ENCODE data around the gene CTSK.
"Not testable (repeated sequence)": the region's sequence is repeated elsewhere in the genome, so short reads cannot be mapped to it uniquely, and the experiment has no call there.

The CTSK gene

GRCh38 chr1:150808121-150808520 is at the start of gene CTSK:
CTSK (minus strand) TSS chr1:150808260; CDS start chr1:150806805, 1,455 bp downstream.
- Histone ChIP-seq H3K27ac (ENCODE audit: low read depth, low read length) (peak within 1 kb of the TSS; percentile 57), H3K4me3 (ENCODE audit: low read depth, low read length) (peak within 1 kb of the TSS; percentile 77), H2AFZ (ENCODE audit: low read length, unreplicated experiment) (peak within 1 kb of the TSS; percentile 27), H3K79me2 (ENCODE audit: control insufficient read depth, insufficient read depth, low read length, unreplicated experiment) (no peaks in the 10 kb centered on the region), H3K27me3 (ENCODE audit: insufficient read depth, low read length) (no peaks in the 10 kb centered on the region), H3K4me1 (ENCODE audit: control insufficient read depth, insufficient read depth, low read length, unreplicated experiment) (peaks cover 34% of the 10 kb centered on the region), H3K36me3 (ENCODE audit: insufficient read depth, low read length) (peaks cover 10% of the 10 kb centered on the region; the same call in 1 of the 2 replicates)

GRCh38 chr1:150852734-150853133 is 44.7 kb upstream of the CTSK start:
- not testable (repeated sequence) for H3K27me3 ChIP-seq (ENCODE audit: insufficient read depth, low read length); H3K4me1 ChIP-seq (ENCODE audit: control insufficient read depth, insufficient read depth, low read length, unreplicated experiment); H3K79me2 ChIP-seq (ENCODE audit: control insufficient read depth, insufficient read depth, low read length, unreplicated experiment); H3K4me3 ChIP-seq (ENCODE audit: low read depth, low read length); H2AFZ ChIP-seq (ENCODE audit: low read length, unreplicated experiment); H3K27ac ChIP-seq (ENCODE audit: low read depth, low read length)
- peaks cover 28% of the 10 kb centered on the region for H3K36me3 ChIP-seq (ENCODE audit: insufficient read depth, low read length)

- H2AFZ ChIP-seq (ENCODE audit: low read length, unreplicated experiment); H3K4me3 ChIP-seq (ENCODE audit: low read depth, low read length): not testable (repeated sequence)
- H3K36me3 ChIP-seq (ENCODE audit: insufficient read depth, low read length) = peaks cover 17% of the 10 kb centered on the region
Observed at GRCh38 chr1:150850801-150851362, 42.8 kb upstream of the CTSK start.

GRCh38 chr1:150846473-150847146 is 38.5 kb upstream of the CTSK start:
- H2AFZ ChIP-seq (ENCODE audit: low read length, unreplicated experiment) = no peak overlapping the region
- no peaks in the 10 kb centered on the region for H3K4me1 ChIP-seq (ENCODE audit: control insufficient read depth, insufficient read depth, low read length, unreplicated experiment)
- H3K79me2 ChIP-seq (ENCODE audit: control insufficient read depth, insufficient read depth, low read length, unreplicated experiment) = no peaks in the 10 kb centered on the region
- H3K4me3 ChIP-seq (ENCODE audit: low read depth, low read length) = no peak overlapping the region
- no peaks in the 10 kb centered on the region for H3K27me3 ChIP-seq (ENCODE audit: insufficient read depth, low read length)
- no peak overlapping the region for H3K27ac ChIP-seq (ENCODE audit: low read depth, low read length)
- H3K36me3 ChIP-seq (ENCODE audit: insufficient read depth, low read length) = no peaks in the 10 kb centered on the region; the same call in 1 of the 2 replicates

More at GRCh38 chr1:150850801-150851362, 42.8 kb upstream of the CTSK start:
- H3K27ac ChIP-seq (ENCODE audit: low read depth, low read length); H3K27me3 ChIP-seq (ENCODE audit: insufficient read depth, low read length); H3K4me1 ChIP-seq (ENCODE audit: control insufficient read depth, insufficient read depth, low read length, unreplicated experiment); H3K79me2 ChIP-seq (ENCODE audit: control insufficient read depth, insufficient read depth, low read length, unreplicated experiment): not testable (repeated sequence)

- Histone ChIP-seq H3K27me3 (ENCODE audit: insufficient read depth, low read length) (no peaks in the 10 kb centered on the region), H3K4me1 (ENCODE audit: control insufficient read depth, insufficient read depth, low read length, unreplicated experiment) (no peaks in the 10 kb centered on the region), H3K4me3 (ENCODE audit: low read depth, low read length) (no peak overlapping the region), H3K36me3 (ENCODE audit: insufficient read depth, low read length) (peaks cover 7% of the 10 kb centered on the region; the same call in 1 of the 2 replicates), H3K27ac (ENCODE audit: low read depth, low read length) (no peak overlapping the region), H2AFZ (ENCODE audit: low read length, unreplicated experiment) (no peak overlapping the region), H3K79me2 (ENCODE audit: control insufficient read depth, insufficient read depth, low read length, unreplicated experiment) (no peaks in the 10 kb centered on the region)
Observed at GRCh38 chr1:150843474-150843873, 35.4 kb upstream of the CTSK start.

GRCh38 chr1:150842964-150843363 is 34.9 kb upstream of the CTSK start:
- no peak overlapping the region for H3K27ac ChIP-seq (ENCODE audit: low read depth, low read length)
- no peaks in the 10 kb centered on the region for H3K27me3 ChIP-seq (ENCODE audit: insufficient read depth, low read length)
- H2AFZ ChIP-seq (ENCODE audit: low read length, unreplicated experiment) = no peak overlapping the region
- peaks cover 7% of the 10 kb centered on the region; the same call in 1 of the 2 replicates for H3K36me3 ChIP-seq (ENCODE audit: insufficient read depth, low read length)
- no peaks in the 10 kb centered on the region for H3K4me1 ChIP-seq (ENCODE audit: control insufficient read depth, insufficient read depth, low read length, unreplicated experiment)
- H3K4me3 ChIP-seq (ENCODE audit: low read depth, low read length) = no peak overlapping the region
- no peaks in the 10 kb centered on the region for H3K79me2 ChIP-seq (ENCODE audit: control insufficient read depth, insufficient read depth, low read length, unreplicated experiment)

GRCh38 chr1:150842343-150842742 is 34.3 kb upstream of the CTSK start:
- H3K36me3 ChIP-seq (ENCODE audit: insufficient read depth, low read length) = peaks cover 7% of the 10 kb centered on the region; the same call in 1 of the 2 replicates
- no peak overlapping the region for H3K4me3 ChIP-seq (ENCODE audit: low read depth, low read length)
- no peaks in the 10 kb centered on the region for H3K27me3 ChIP-seq (ENCODE audit: insufficient read depth, low read length)
- no peaks in the 10 kb centered on the region for H3K4me1 ChIP-seq (ENCODE audit: control insufficient read depth, insufficient read depth, low read length, unreplicated experiment)
- no peak overlapping the region for H3K27ac ChIP-seq (ENCODE audit: low read depth, low read length)
- no peak overlapping the region for H2AFZ ChIP-seq (ENCODE audit: low read length, unreplicated experiment)
- H3K79me2 ChIP-seq (ENCODE audit: control insufficient read depth, insufficient read depth, low read length, unreplicated experiment) = no peaks in the 10 kb centered on the region

GRCh38 chr1:150841626-150842025 is 33.6 kb upstream of the CTSK start:
- Histone ChIP-seq H3K27me3 (ENCODE audit: insufficient read depth, low read length) (no peaks in the 10 kb centered on the region), H3K79me2 (ENCODE audit: control insufficient read depth, insufficient read depth, low read length, unreplicated experiment) (no peaks in the 10 kb centered on the region), H3K4me3 (ENCODE audit: low read depth, low read length) (no peak overlapping the region), H2AFZ (ENCODE audit: low read length, unreplicated experiment) (no peak overlapping the region), H3K36me3 (ENCODE audit: insufficient read depth, low read length) (peaks cover 7% of the 10 kb centered on the region), H3K4me1 (ENCODE audit: control insufficient read depth, insufficient read depth, low read length, unreplicated experiment) (no peaks in the 10 kb centered on the region), H3K27ac (ENCODE audit: low read depth, low read length) (no peak overlapping the region)

GRCh38 chr1:150840850-150841249 is 32.8 kb upstream of the CTSK start:
- not testable (repeated sequence) for H3K79me2 ChIP-seq (ENCODE audit: control insufficient read depth, insufficient read depth, low read length, unreplicated experiment); H3K27me3 ChIP-seq (ENCODE audit: insufficient read depth, low read length); H2AFZ ChIP-seq (ENCODE audit: low read length, unreplicated experiment); H3K4me3 ChIP-seq (ENCODE audit: low read depth, low read length); H3K27ac ChIP-seq (ENCODE audit: low read depth, low read length); H3K4me1 ChIP-seq (ENCODE audit: control insufficient read depth, insufficient read depth, low read length, unreplicated experiment)
- peaks cover 13% of the 10 kb centered on the region for H3K36me3 ChIP-seq (ENCODE audit: insufficient read depth, low read length)

- Histone ChIP-seq H3K27me3 (ENCODE audit: insufficient read depth, low read length) (no peaks in the 10 kb centered on the region), H2AFZ (ENCODE audit: low read length, unreplicated experiment) (no peak overlapping the region), H3K4me1 (ENCODE audit: control insufficient read depth, insufficient read depth, low read length, unreplicated experiment) (no peaks in the 10 kb centered on the region), H3K79me2 (ENCODE audit: control insufficient read depth, insufficient read depth, low read length, unreplicated experiment) (no peaks in the 10 kb centered on the region), H3K27ac (ENCODE audit: low read depth, low read length) (no peak overlapping the region), H3K4me3 (ENCODE audit: low read depth, low read length) (no peak overlapping the region), H3K36me3 (ENCODE audit: insufficient read depth, low read length) (peaks cover 32% of the 10 kb centered on the region)
Observed at GRCh38 chr1:150836129-150836773, 28.2 kb upstream of the CTSK start.

- not testable (repeated sequence) for H3K27ac ChIP-seq (ENCODE audit: low read depth, low read length); H2AFZ ChIP-seq (ENCODE audit: low read length, unreplicated experiment); H3K4me3 ChIP-seq (ENCODE audit: low read depth, low read length); H3K27me3 ChIP-seq (ENCODE audit: insufficient read depth, low read length); H3K4me1 ChIP-seq (ENCODE audit: control insufficient read depth, insufficient read depth, low read length, unreplicated experiment); H3K79me2 ChIP-seq (ENCODE audit: control insufficient read depth, insufficient read depth, low read length, unreplicated experiment)
- H3K36me3 ChIP-seq (ENCODE audit: insufficient read depth, low read length) = peaks cover 32% of the 10 kb centered on the region
Observed at GRCh38 chr1:150833961-150834360, 25.9 kb upstream of the CTSK start.
